GM12875 (cell line): ENCODE data around the gene KLRC3.
"Not testable (repeated sequence)": the region's sequence is repeated elsewhere in the genome, so short reads cannot be mapped to it uniquely, and the experiment has no call there.

Experiments used
- H3K4me3 ChIP-seq: one replicate; pipeline ENCODE4 v1.5.1; 2011; ENCODE audit warnings: low read depth, low read length, control low read depth
- TF ChIP-seq, protein P1 (sequence below): IDR thresholded peaks from 2 replicates; pipeline ENCODE4 v1.5.1; 2011; ENCODE audit warnings: low read depth, mild to moderate bottlenecking, control low read depth, inconsistent platforms, low read length, moderate library complexity, borderline replicate concordance; ENCODE audit not compliant: insufficient read depth

KLRC3 gene

DNA sequence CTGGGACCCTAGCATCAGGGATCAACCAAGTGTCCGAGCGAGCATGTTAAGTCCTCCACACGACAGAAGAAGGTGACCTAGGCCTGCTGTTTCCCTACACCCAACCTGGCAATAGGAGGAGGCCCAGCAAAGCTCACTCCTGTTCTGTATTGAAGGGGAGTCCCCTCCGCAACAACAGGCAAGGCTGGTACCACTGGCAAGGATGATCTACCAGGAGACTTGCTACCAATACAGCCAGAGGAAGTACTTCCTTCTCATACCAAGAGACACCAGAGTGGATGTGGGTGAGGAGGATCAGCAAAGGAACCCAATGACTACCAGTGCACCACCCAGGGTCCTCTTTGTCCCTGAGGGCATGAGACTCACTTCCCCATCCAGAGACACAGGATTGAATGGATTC is 27.8 kb upstream of the KLRC3 start:
- TF ChIP-seq, protein P1, sequence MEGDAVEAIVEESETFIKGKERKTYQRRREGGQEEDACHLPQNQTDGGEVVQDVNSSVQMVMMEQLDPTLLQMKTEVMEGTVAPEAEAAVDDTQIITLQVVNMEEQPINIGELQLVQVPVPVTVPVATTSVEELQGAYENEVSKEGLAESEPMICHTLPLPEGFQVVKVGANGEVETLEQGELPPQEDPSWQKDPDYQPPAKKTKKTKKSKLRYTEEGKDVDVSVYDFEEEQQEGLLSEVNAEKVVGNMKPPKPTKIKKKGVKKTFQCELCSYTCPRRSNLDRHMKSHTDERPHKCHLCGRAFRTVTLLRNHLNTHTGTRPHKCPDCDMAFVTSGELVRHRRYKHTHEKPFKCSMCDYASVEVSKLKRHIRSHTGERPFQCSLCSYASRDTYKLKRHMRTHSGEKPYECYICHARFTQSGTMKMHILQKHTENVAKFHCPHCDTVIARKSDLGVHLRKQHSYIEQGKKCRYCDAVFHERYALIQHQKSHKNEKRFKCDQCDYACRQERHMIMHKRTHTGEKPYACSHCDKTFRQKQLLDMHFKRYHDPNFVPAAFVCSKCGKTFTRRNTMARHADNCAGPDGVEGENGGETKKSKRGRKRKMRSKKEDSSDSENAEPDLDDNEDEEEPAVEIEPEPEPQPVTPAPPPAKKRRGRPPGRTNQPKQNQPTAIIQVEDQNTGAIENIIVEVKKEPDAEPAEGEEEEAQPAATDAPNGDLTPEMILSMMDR, result no peak
- no peak overlapping the region for H3K4me3 ChIP-seq

GRCh38 chr12:10446052-10446451 is 25.7 kb upstream of the KLRC3 start:
- not testable (repeated sequence) for H3K4me3 ChIP-seq

- not testable (repeated sequence) for H3K4me3 ChIP-seq
Observed at GRCh38 chr12:10441144-10441543, 20.7 kb upstream of the KLRC3 start.

DNA sequence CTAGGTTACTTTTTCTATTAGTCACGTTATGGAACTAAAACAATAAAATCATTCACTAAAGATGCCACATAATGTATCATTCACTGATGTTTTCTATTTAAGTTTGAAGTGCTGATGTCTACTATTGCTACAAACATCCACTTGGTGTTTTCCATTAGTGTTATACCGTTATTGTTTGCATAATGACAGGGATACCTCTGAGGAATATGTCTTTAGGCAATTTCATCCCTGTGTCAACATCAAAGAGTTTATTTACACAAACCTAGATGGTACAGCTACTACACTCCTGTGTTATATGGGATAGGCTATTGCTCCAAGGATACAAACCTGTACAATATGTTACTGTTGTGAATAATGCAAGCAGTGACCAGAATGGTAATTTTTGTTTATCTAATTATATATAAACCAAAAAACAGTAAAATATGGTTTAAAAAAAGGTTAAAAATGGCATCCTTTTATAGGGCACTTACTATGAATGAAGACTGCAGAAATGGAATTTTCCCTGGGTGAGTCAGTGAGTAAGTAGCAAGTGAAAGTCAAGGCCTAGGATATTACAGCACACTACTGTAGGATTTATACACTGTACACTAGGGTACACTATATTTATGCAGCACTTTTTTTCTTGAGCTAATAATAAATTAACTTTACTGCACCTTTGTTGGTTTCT is 19.3 kb upstream of the KLRC3 start:
- H3K4me3 ChIP-seq, result not testable (repeated sequence)

GRCh38 chr12:10437601-10438000 is 17.2 kb upstream of the KLRC3 start:
- not testable (repeated sequence) for H3K4me3 ChIP-seq

GRCh38 chr12:10435816-10436215 is 15.4 kb upstream of the KLRC3 start, which contains the start of gene KLRC2:
Gene KLRC2, minus strand, starts transcription at chr12:10436010. Its CDS starts 24 bp downstream, at chr12:10435986.
- not testable (repeated sequence) for H3K4me3 ChIP-seq

DNA sequence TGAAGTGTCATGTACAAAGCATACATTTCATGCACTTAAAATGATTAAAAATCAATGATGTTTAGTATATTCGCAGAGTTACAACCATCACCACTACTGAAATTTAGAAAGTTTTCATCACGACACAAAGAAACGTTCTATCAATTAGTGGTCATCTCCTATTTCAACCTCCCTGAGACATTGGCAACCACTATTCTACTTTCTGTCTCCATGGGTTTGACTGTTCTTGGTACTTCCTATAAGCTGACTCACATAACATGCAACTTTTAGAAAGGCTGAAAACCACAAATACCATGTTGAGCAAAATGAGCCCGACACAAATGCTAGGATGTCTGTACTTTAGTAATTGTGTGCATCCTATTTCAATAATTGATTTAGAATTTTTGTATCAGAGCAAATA is 10.2 kb upstream of the KLRC3 start:
- not testable (repeated sequence) for H3K4me3 ChIP-seq

GRCh38 chr12:10425938-10426337 is 5.5 kb upstream of the KLRC3 start:
- not testable (repeated sequence) for H3K4me3 ChIP-seq

DNA sequence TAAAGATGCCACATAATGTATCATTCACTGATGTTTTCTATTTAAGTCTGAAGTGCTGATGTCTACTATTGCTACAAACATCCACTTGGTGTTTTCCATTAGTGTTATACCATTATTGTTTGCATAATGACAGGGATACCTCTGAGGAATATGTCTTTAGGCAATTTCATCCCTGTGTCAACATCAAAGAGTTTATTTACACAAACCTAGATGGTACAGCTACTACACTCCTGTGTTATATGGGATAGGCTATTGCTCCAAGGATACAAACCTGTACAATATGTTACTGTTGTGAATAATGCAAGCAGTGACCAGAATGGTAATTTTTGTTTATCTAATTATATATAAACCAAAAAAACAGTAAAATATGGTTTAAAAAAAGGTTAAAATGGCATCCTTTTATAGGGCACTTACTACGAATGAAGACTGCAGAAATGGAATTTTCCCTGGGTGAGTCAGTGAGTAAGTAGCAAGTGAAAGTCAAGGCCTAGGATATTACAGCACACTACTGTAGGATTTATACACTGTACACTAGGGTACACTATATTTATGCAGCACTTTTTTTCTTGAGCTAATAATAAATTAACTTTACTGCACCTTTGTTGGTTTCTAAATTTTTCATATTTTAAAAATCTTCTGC is 4.0 kb upstream of the KLRC3 start:
- H3K4me3 ChIP-seq, result not testable (repeated sequence)

DNA sequence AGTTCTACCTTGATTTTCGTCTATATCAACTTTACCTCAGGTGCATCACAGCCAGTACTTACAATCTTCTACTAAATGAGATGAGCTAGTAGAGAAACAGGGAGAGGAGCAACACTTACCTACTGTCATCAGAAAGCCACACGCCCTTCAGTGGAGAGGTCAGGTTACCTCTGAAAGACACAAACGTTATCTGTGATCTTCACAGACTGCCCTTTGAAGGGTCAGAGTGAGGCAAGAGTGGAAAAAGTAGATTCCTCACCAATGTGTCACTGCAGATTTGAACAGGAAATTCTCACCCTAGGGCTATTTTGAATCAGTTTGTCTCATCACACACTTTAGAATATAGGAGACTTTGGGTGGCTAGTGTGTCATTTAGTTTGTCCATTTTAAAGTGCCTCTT is 1.8 kb upstream of the KLRC3 start:
- H3K4me3 ChIP-seq, result not testable (repeated sequence)

DNA sequence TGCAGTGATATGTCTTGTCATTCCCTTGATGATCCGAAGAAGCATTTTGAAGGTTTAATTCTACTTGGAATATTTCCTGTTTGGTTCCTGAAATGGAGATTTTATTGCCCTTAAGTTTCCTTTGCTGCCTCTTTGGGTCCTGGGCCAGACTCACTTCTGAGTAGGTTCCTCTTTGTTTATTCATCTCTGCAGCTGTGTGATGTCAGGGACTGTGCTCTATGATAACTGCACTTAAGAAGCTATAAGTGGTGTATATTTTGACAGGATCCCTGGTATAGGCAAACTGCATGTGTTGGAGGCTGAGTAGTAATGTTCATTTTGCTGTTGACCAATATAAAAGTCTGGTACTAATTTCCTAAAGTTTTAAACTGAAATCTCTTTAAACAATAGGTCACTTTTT is 11.0 kb downstream of the KLRC3 start, which contains the start of gene KLRC4:
TSS of gene KLRC4 (minus strand) at position 366 of the 400 bp plus-strand sequence. CDS start at position 184, 182 bp downstream.
- no peak within 1 kb of the TSS for H3K4me3 ChIP-seq
- TF ChIP-seq, protein P1, result no peak

- TF ChIP-seq, protein P1, result no peak
- H3K4me3 ChIP-seq, result no peak overlapping the region
Observed at GRCh38 chr12:10408842-10409241, 11.6 kb downstream of the KLRC3 start.
